NCI-H1048 (cell line): ENCODE data around the gene PLCE1.
"Not testable (repeated sequence)": the region's sequence is repeated elsewhere in the genome, so short reads cannot be mapped to it uniquely, and the experiment has no call there.

Experiments
- DNase-seq: peaks from one replicate; lab custom pipeline; 2025; lab: John Stamatoyannopoulos, UW

PLCE1 gene

GRCh38 chr10:93993782-93994437, at the start of gene PLCE1:
TSS of gene PLCE1 (plus strand) at chr10:93993931. CDS start at chr10:94031047, 37,116 bp downstream.
- no peak for DNase-seq

GRCh38 chr10:93945819-93946218, 47.9 kb upstream of the PLCE1 start:
- no peak for DNase-seq

- DNase-seq = no peak
These were observed 46.7 kb upstream of the PLCE1 start for GRCh38 chr10:93947055-93947454.

GRCh38 chr10:93947524-93947923, 46.2 kb upstream of the PLCE1 start:
- DNase-seq = no peak

- no peak for DNase-seq
These were observed 41.8 kb upstream of the PLCE1 start for GRCh38 chr10:93951905-93952304.

- no peak for DNase-seq
These were observed 39.4 kb upstream of the PLCE1 start for GRCh38 chr10:93954299-93954698.

GRCh38 chr10:93954726-93955363, 38.9 kb upstream of the PLCE1 start:
- no peak for DNase-seq

GRCh38 chr10:93958834-93959233, 34.9 kb upstream of the PLCE1 start:
- DNase-seq = no peak

GRCh38 chr10:93960988-93961387, 32.7 kb upstream of the PLCE1 start:
- DNase-seq = not testable (repeated sequence)

- no peak for DNase-seq
These were observed 30.8 kb upstream of the PLCE1 start for GRCh38 chr10:93962973-93963372.

- no peak for DNase-seq
These were observed 30.3 kb upstream of the PLCE1 start for GRCh38 chr10:93963434-93963833.

GRCh38 chr10:93965911-93966310, 27.8 kb upstream of the PLCE1 start:
- no peak for DNase-seq

GRCh38 chr10:93967756-93968155, 26.0 kb upstream of the PLCE1 start:
- DNase-seq = no peak

GRCh38 chr10:93968540-93968945, 25.2 kb upstream of the PLCE1 start:
- no peak for DNase-seq

- DNase-seq = not testable (repeated sequence)
These were observed 23.2 kb upstream of the PLCE1 start for GRCh38 chr10:93970433-93971010.

GRCh38 chr10:93973748-93974445, 19.8 kb upstream of the PLCE1 start:
- no peak for DNase-seq

GRCh38 chr10:93977442-93977841, 16.3 kb upstream of the PLCE1 start:
- no peak for DNase-seq

- DNase-seq = no peak
These were observed 13.2 kb upstream of the PLCE1 start for GRCh38 chr10:93980486-93980885.

- no peak for DNase-seq
These were observed 2.6 kb upstream of the PLCE1 start for GRCh38 chr10:93991114-93991513.

- no peak for DNase-seq
These were observed 2.0 kb upstream of the PLCE1 start for GRCh38 chr10:93991596-93992284.

- no peak for DNase-seq
These were observed 1.2 kb upstream of the PLCE1 start for GRCh38 chr10:93992400-93993030.

- DNase-seq = no peak
These were observed 333 bp upstream of the PLCE1 start for GRCh38 chr10:93993414-93993781.
